Gastrocnemius medialis (tissue), 4 donors: ENCODE results near the gene ZNF613.

Experiments
- CTCF ChIP-seq, 5 experiments: fragments of 450-650 bp in 3 of 5; fragments of 200-600 bp in 2 of 5; sonication (generic) in 2 of 5; IDR thresholded peaks in 4 of 5; conservative IDR thresholded peaks in 1 of 5; 1 replicate in 4 of 5; 2 replicates in 1 of 5; pipeline ENCODE4 v1.5.1; 2016 to 2019; ENCODE audit warnings: antibody characterized with exemption in 5 of 5, mild to moderate bottlenecking in 3 of 5, moderate library complexity in 3 of 5
- POLR2A ChIP-seq, 2 donors: fragments of 450-650 bp; IDR thresholded peaks; one replicate each; pipeline ENCODE4 v1.6.1; 2017; ENCODE audit warnings: antibody characterized with exemption in 2 of 2, mild to moderate bottlenecking in 2 of 2, moderate library complexity in 2 of 2

- TF ChIP-seq CTCF (IDR thresholded peaks at IDR 0.05 in 4 of 5, conservative IDR thresholded peaks at IDR 0.05 in 1 of 5) (peak in 2 of 5 experiments; percentile 35), POLR2A (IDR thresholded peaks at IDR 0.05) (no peak)
These were observed at the start of gene ZNF613 for GRCh38 chr19:51926784-51927741.
